HG03457 (cell line): ENCODE results near the gene TJP3.

ENCODE experiments used
- ATAC-seq: cut with Tn5 transposase; IDR thresholded peaks from one replicate; pipeline ENCODE4 v1.9.1; 2021; ENCODE audit warnings: moderate number of reproducible peaks; ENCODE audit not compliant: unreplicated experiment

The TJP3 gene

GRCh38 chr19:3781603-3782002 is 73.4 kb downstream of the TJP3 start:
- ATAC-seq: no peak

DNA sequence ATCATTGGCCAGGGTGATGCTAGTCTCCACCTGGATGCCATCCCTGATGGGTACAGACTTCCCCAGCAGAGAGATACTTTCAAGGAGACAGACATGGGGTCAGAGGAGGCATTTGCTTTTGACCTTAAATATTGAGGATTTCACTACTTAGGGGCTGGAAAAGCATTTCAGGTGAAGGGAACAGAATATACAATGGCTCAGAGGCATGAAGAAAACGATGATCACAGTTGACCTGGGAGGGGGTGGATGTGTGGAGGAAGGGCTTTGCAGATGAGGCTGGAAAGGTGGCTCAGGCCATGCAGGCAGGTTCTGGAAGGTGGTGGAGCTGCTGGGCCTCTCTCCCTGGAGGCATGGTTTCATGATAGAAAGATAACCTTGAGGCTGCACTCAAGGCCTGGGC is 74.1 kb downstream of the TJP3 start:
- ATAC-seq: no peak

- no peak for ATAC-seq
Observed at GRCh38 chr19:3782903-3783302, 74.7 kb downstream of the TJP3 start.

- ATAC-seq: no peak
Observed at GRCh38 chr19:3783660-3784584, 75.7 kb downstream of the TJP3 start.

DNA sequence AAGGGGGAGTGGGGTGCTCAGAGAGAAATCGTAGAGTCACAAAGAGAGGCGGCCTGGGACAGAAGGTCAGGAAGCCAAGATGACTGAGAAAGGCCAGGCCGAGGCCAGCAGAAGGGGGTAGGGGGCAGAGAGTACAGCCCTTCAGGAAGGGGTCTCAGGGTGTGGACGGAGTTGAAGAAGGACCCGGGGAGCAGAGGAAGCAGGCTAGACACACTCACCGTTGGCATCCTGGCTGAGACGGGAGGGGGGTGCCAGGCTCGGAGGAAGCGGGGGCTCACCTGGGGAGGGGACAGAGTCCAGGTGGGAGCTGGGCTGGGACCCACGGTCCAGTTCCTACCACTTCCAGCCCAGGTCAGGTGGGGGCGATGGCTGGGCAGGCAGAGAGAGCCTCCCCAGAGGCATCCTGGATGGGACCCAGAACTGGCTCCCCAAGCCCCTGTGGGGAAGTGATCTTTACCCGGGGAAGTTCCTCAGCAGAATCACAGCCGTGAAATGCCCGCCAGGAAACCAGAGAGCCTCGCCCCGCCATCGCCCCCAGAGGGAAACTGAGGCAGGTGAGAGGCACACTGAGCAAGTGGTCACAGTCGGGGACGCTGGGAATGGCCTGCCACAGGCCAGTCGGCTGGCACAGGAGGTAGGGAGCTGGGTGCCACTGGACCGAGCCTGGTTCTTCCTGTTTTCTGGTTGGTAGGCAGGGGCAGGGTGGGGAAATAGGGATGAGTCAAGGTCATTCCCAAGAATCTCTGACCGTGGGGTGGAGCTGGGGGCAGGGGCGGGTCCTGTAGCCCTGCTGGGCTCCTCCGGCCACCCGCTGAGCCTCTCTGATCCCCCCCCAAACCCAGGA is 76.6 kb downstream of the TJP3 start:
- ATAC-seq: no peak

GRCh38 chr19:3785451-3785937 is 77.3 kb downstream of the TJP3 start:
- no peak for ATAC-seq

GRCh38 chr19:3785938-3786824 is 78.0 kb downstream of the TJP3 start, which contains the start of gene MATK:
MATK (minus strand) TSS chr19:3786381; CDS start chr19:3785135, 1,246 bp downstream.
- no peak for ATAC-seq

- no peak for ATAC-seq
Observed at GRCh38 chr19:3788996-3789778, 81.0 kb downstream of the TJP3 start.

DNA sequence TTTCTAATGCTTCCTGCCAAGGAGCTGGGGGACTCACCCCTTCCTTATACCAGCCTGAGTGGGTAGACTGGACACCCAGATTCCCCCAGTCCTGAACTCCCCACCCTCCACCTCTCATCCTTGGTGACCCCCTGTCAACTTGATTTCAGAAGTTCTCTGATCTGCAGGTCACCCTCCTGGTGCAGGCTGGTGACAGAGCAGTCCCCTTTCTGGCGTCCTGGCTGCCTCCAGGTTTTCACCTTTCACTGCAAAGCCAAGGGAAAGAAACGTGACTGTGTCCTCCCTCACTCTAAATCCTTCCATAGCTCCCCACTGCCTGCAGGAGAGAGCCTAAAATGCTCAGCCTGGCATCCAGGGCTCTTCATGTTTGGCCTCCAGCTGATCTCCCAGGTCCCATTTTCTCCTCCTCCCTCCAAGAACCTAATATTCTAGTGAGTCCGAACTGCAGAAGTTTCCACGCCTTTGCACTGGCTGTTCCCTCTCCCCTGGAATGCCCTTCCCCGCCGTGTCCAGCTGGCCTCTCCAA is 82.1 kb downstream of the TJP3 start:
- ATAC-seq: no peak

GRCh38 chr19:3790941-3791340 is 82.8 kb downstream of the TJP3 start:
- no peak for ATAC-seq

- ATAC-seq: no peak
Observed at GRCh38 chr19:3792114-3792513, 83.9 kb downstream of the TJP3 start.

DNA sequence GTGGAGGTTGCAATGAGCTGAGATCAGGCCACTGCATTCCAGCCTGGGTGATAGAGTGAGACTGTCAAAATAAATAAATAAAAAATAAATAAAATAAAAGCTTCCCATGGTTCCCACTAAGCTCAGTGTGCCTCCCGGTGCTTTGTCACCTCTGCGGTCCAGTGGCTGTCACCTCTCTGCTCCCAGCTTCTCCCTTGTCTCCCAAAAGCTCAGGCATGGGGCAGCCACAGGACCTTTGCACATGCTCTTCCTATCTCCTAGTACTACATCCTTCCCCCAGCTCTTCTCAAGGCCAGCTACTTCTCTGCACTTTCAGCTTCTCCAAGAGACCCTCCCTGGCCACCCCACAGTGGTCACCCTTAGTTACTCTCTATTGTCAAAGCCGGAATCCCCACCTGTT is 85.6 kb downstream of the TJP3 start:
- ATAC-seq: no peak

- ATAC-seq: no peak
Observed at GRCh38 chr19:3796358-3796757, 88.2 kb downstream of the TJP3 start.

GRCh38 chr19:3798137-3798536 is 90.0 kb downstream of the TJP3 start:
- ATAC-seq: no peak
